Ascending aorta (tissue), 2 donors: ENCODE results near the gene NUDT8. TPM values are rescaled to one million over a fixed set of nuclear protein-coding genes. Genes with fewer than 3 reads are reported as not detected.

Source experiments
- DNase-seq, 2 donors: peaks; one replicate each; pipeline ENCODE4 v3.0.0-alpha.2; 2019; ENCODE audit warnings: low spot score in 2 of 2
- H3K27ac ChIP-seq, 2 donors: fragments of 200-600 bp; sonication (generic); one replicate each; pipeline ENCODE4 v1.5.1; 2016 to 2017; ENCODE audit warnings: mild to moderate bottlenecking in 1 of 2
- H3K27me3 ChIP-seq: fragments of 200-600 bp; sonication (generic); one replicate; pipeline ENCODE4 v1.5.1; 2017
- H3K36me3 ChIP-seq, 2 donors: fragments of 200-600 bp; sonication (generic); one replicate each; pipeline ENCODE4 v1.5.1; 2016
- H3K4me1 ChIP-seq, 2 donors: fragments of 200-600 bp; sonication (generic); one replicate each; pipeline ENCODE4 v1.5.1; 2016 to 2017; ENCODE audit warnings: mild to moderate bottlenecking in 1 of 2
- H3K4me3 ChIP-seq, 2 donors: fragments of 200-600 bp; sonication (generic); one replicate each; pipeline ENCODE4 v1.5.1; 2016 to 2017; ENCODE audit warnings: mild to moderate bottlenecking in 1 of 2
- H3K9me3 ChIP-seq, 2 donors: fragments of 200-600 bp; sonication (generic); one replicate each; pipeline ENCODE4 v1.5.1; 2016
- CTCF ChIP-seq, 3 experiments: fragments of 200-600 bp in 2 of 3; fragments of 450-650 bp in 1 of 3; sonication (generic) in 2 of 3; IDR thresholded peaks; one replicate each; pipeline ENCODE4 v1.5.1; 2016 to 2019; ENCODE audit warnings: antibody characterized with exemption in 3 of 3, mild to moderate bottlenecking in 1 of 3, moderate library complexity in 1 of 3
- intact Hi-C: fragments of 100-400 bp; cut with DNase I; formaldehyde crosslinking; loops from one replicate; pipeline ENCODE4 v1.15.1; 2023
- total RNA-seq: library from RNA; depleted of rRNA; stranded (reverse); fragments of >200 nt; gene quantifications from one replicate; pipeline ENCODE4 v1.1.0, GENCODE V29; 2016

Gene NUDT8
- total RNA-seq, 1 donor from 2014 or later: 23.4 TPM

- no peaks in the 10 kb centered on the region for H3K4me1 ChIP-seq
Observed at GRCh38 chr11:67648796-67649613, 19.3 kb upstream of the NUDT8 start.

GRCh38 chr11:67648140-67648795, 18.5 kb upstream of the NUDT8 start:
- intact Hi-C loops: no loop called here
- no peaks in the 10 kb centered on the region for H3K4me1 ChIP-seq
- H3K9me3 ChIP-seq: no peaks in the 10 kb centered on the region
- DNase-seq: no peak
- no peaks in the 10 kb centered on the region for H3K36me3 ChIP-seq
- no peak for TF ChIP-seq CTCF (IDR thresholded peaks at IDR 0.05)
- peaks cover 4% of the 10 kb centered on the region for H3K27me3 ChIP-seq
- H3K4me3 ChIP-seq: no peak overlapping the region
- no peak overlapping the region for H3K27ac ChIP-seq

More at GRCh38 chr11:67648796-67649613, 19.3 kb upstream of the NUDT8 start:
- Histone ChIP-seq H3K4me3 (no peak overlapping the region), H3K36me3 (no peaks in the 10 kb centered on the region), H3K27me3 (peaks cover 4% of the 10 kb centered on the region), H3K27ac (no peak overlapping the region), H3K9me3 (no peaks in the 10 kb centered on the region)
- intact Hi-C loops: no loop called here
- DNase-seq: no peak
- TF ChIP-seq CTCF (IDR thresholded peaks at IDR 0.05): no peak

- DNase-seq: no peak
- intact Hi-C loops: no loop called here
- H3K27me3 ChIP-seq: peaks cover 4% of the 10 kb centered on the region
- no peaks in the 10 kb centered on the region for H3K9me3 ChIP-seq
- no peak overlapping the region for H3K27ac ChIP-seq
- TF ChIP-seq CTCF (IDR thresholded peaks at IDR 0.05): no peak
- H3K4me3 ChIP-seq: no peak overlapping the region
- no peaks in the 10 kb centered on the region for H3K4me1 ChIP-seq
- no peaks in the 10 kb centered on the region for H3K36me3 ChIP-seq
Observed at GRCh38 chr11:67647471-67647870, 17.7 kb upstream of the NUDT8 start.

- H3K27ac ChIP-seq: no peak overlapping the region
- H3K9me3 ChIP-seq: no peaks in the 10 kb centered on the region
- intact Hi-C loops: no loop called here
- TF ChIP-seq CTCF (IDR thresholded peaks at IDR 0.05): no peak
- no peak overlapping the region for H3K4me3 ChIP-seq
- peaks cover 4% of the 10 kb centered on the region for H3K27me3 ChIP-seq
- no peaks in the 10 kb centered on the region for H3K36me3 ChIP-seq
- H3K4me1 ChIP-seq: no peaks in the 10 kb centered on the region
- no peak for DNase-seq
Observed at GRCh38 chr11:67646535-67647336, 17.0 kb upstream of the NUDT8 start.

- Histone ChIP-seq H3K27me3 (peaks cover 4% of the 10 kb centered on the region), H3K27ac (no peak overlapping the region), H3K36me3 (no peaks in the 10 kb centered on the region), H3K9me3 (no peaks in the 10 kb centered on the region), H3K4me1 (no peaks in the 10 kb centered on the region), H3K4me3 (no peak overlapping the region)
- no peak for DNase-seq
- intact Hi-C loops: no loop called here
- TF ChIP-seq CTCF (IDR thresholded peaks at IDR 0.05): no peak
Observed at GRCh38 chr11:67645521-67646461, 16.1 kb upstream of the NUDT8 start.
